OCI-LY1 (cell line): ENCODE results near the gene ADAMTS9.

Experiments used
- CTCF ChIP-seq: fragments of 200-600 bp; sonication (generic), shearing (Covaris generic); IDR thresholded peaks from 2 replicates; pipeline ENCODE4 v1.5.1; 2017; ENCODE audit warnings: mild to moderate bottlenecking, antibody characterized with exemption, low read length, moderate library complexity, mixed read lengths
- EZH2 ChIP-seq: fragments of 200-600 bp; sonication (generic), shearing (Covaris generic); IDR thresholded peaks from 2 replicates; pipeline ENCODE4 v1.8.0; 2017; ENCODE audit warnings: borderline replicate concordance, mixed run types, mild to moderate bottlenecking, antibody characterized with exemption, low read length, moderate library complexity, mixed read lengths

GRCh38 chr3:64505419-64505818, 182.4 kb downstream of the ADAMTS9 start:
- TF ChIP-seq CTCF (no peak), EZH2 (no peak)
